GM21737 (cell line): ENCODE results near the gene TECR.
A peak's percentile ranks its signal among the peaks of the same experiment; 100 is the strongest.
"Not testable (repeated sequence)": the region's sequence is repeated elsewhere in the genome, so short reads cannot be mapped to it uniquely, and the experiment has no call there.

ENCODE experiments used
- ATAC-seq: cut with Tn5 transposase; IDR thresholded peaks from one replicate; pipeline ENCODE4 v1.9.1; 2021; ENCODE audit warnings: mild to moderate bottlenecking, moderate library complexity; ENCODE audit not compliant: unreplicated experiment

The TECR gene

GRCh38 chr19:14529254-14530004 is at the start of gene TECR:
TSS of gene TECR (plus strand) at chr19:14529594. CDS start at chr19:14529697, 103 bp downstream.
- ATAC-seq = peak; percentile 92

- ATAC-seq = no peak
Measured at GRCh38 chr19:14479975-14480699, 49.3 kb upstream of the TECR start.

GRCh38 chr19:14480700-14481079 is 48.7 kb upstream of the TECR start:
- no peak for ATAC-seq

- no peak for ATAC-seq
Measured at GRCh38 chr19:14482172-14482941, 47.0 kb upstream of the TECR start.

- no peak for ATAC-seq
Measured at GRCh38 chr19:14487370-14488125, 41.8 kb upstream of the TECR start.

GRCh38 chr19:14492756-14493337 is 36.5 kb upstream of the TECR start:
- no peak for ATAC-seq

GRCh38 chr19:14494411-14494810 is 35.0 kb upstream of the TECR start:
- ATAC-seq = no peak

GRCh38 chr19:14494910-14495671 is 34.3 kb upstream of the TECR start:
- no peak for ATAC-seq

GRCh38 chr19:14495672-14496028 is 33.7 kb upstream of the TECR start:
- no peak for ATAC-seq

- ATAC-seq = peak; percentile 54
Measured at GRCh38 chr19:14496029-14496833, 33.2 kb upstream of the TECR start, which contains the start of gene GIPC1. TSS of gene GIPC1 (minus strand) at chr19:14496127. CDS start at chr19:14482976, 13,151 bp downstream.

- ATAC-seq = no peak
Measured at GRCh38 chr19:14496834-14497227, 32.6 kb upstream of the TECR start.

- no peak for ATAC-seq
Measured at GRCh38 chr19:14497228-14497921, 32.0 kb upstream of the TECR start.

GRCh38 chr19:14502334-14503092 is 26.9 kb upstream of the TECR start:
- ATAC-seq = no peak

- ATAC-seq = no peak
Measured at GRCh38 chr19:14503285-14503684, 26.1 kb upstream of the TECR start.

GRCh38 chr19:14504575-14504974 is 24.8 kb upstream of the TECR start:
- ATAC-seq = not testable (repeated sequence)

GRCh38 chr19:14505488-14506239 is 23.7 kb upstream of the TECR start:
- no peak for ATAC-seq
